GM10266 (cell line): ENCODE results near the gene ERF.
A peak's percentile ranks its signal among the peaks of the same experiment; 100 is the strongest.

Experiments used
- DNase-seq: peaks from one replicate; pipeline ENCODE4 v3.0.0; 2012; ENCODE audit errors: extremely low spot score
- CTCF ChIP-seq: IDR thresholded peaks from 2 replicates; pipeline ENCODE4 v1.5.1; 2012; ENCODE audit warnings: mild to moderate bottlenecking, low read depth; ENCODE audit not compliant: control insufficient read depth, insufficient read depth; ENCODE audit errors: missing control alignments

ERF gene

GRCh38 chr19:42202290-42202880 lies 52.5 kb downstream of the ERF start:
- TF ChIP-seq CTCF, result no peak
- DNase-seq, result no peak

- no peak for TF ChIP-seq CTCF
- DNase-seq, result peak; percentile 85
Measured at GRCh38 chr19:42201489-42202289, 53.2 kb downstream of the ERF start.

- no peak for TF ChIP-seq CTCF
- DNase-seq, result no peak
Measured at GRCh38 chr19:42200116-42200715, 54.7 kb downstream of the ERF start.

- peak; percentile 61 for TF ChIP-seq CTCF
- DNase-seq, result peak; percentile 86
Measured at GRCh38 chr19:42199440-42200115, 55.4 kb downstream of the ERF start.

GRCh38 chr19:42198676-42199439 lies 56.1 kb downstream of the ERF start:
- TF ChIP-seq CTCF, result no peak
- peak; percentile 85 for DNase-seq
